OCI-LY7 (cell line): ENCODE results near the gene PSMG3. TPM values are rescaled to one million over a fixed set of nuclear protein-coding genes. Genes with fewer than 3 reads are reported as not detected.

Experiments used
- BruUV-seq: library from RNA; stranded (reverse); fragments of 400-500 nt; replicated peaks from 2 replicates; lab custom pipeline; 2021; lab: Mats Ljungman, UMichigan
- CTCF ChIA-PET: fragments of 300-600 bp; sonication (Branson Sonifier 250); formaldehyde crosslinking; loops from one replicate; lab custom pipeline; 2022; ENCODE audit warnings: antibody characterized with exemption; ENCODE audit not compliant: unreplicated experiment; lab: Charles Lee
- POLR2A ChIA-PET: fragments of 300-600 bp; sonication (Branson Sonifier 250); formaldehyde crosslinking; loops from one replicate; lab custom pipeline; 2022; ENCODE audit warnings: antibody characterized with exemption; lab: Charles Lee
- DNase-seq: peaks from one replicate; pipeline ENCODE4 v3.0.0-alpha.2; 2015; ENCODE audit warnings: low spot score
- H2AFZ ChIP-seq: fragments of 200-600 bp; sonication (generic), shearing (Covaris generic); 2 replicates; pipeline ENCODE4 v1.6.1; 2014; ENCODE audit warnings: mild to moderate bottlenecking, antibody characterized with exemption, low read length, moderate library complexity
- H3K27ac ChIP-seq: fragments of 200-600 bp; sonication (generic); 2 replicates; pipeline ENCODE4 v1.5.1; 2014; ENCODE audit warnings: mixed run types, low read depth, mild to moderate bottlenecking, moderate library complexity, low read length, inconsistent platforms; ENCODE audit not compliant: poor library complexity, severe bottlenecking
- H3K36me3 ChIP-seq: fragments of 200-600 bp; sonication (generic); 2 replicates; pipeline ENCODE4 v1.6.1; 2014; ENCODE audit warnings: mild to moderate bottlenecking, antibody characterized with exemption, low read length, moderate library complexity, mixed read lengths; ENCODE audit not compliant: insufficient read depth
- H3K4me1 ChIP-seq: fragments of 200-600 bp; sonication (generic); 2 replicates; pipeline ENCODE4 v1.5.1; 2014; ENCODE audit warnings: mild to moderate bottlenecking, low read length; ENCODE audit not compliant: insufficient read depth, poor library complexity, severe bottlenecking
- H3K4me2 ChIP-seq: fragments of 200-600 bp; sonication (generic); 2 replicates; pipeline ENCODE4 v1.6.1; 2014; ENCODE audit warnings: mild to moderate bottlenecking, low read length
- H3K4me3 ChIP-seq: fragments of 200-600 bp; sonication (generic); 2 replicates; pipeline ENCODE4 v1.5.1; 2014; ENCODE audit warnings: mild to moderate bottlenecking, low read depth, low read length; ENCODE audit not compliant: poor library complexity, severe bottlenecking
- H3K79me2 ChIP-seq: fragments of 200-600 bp; sonication (generic); 2 replicates; pipeline ENCODE4 v1.6.1; 2016; ENCODE audit warnings: low read depth, mild to moderate bottlenecking, low read length, moderate library complexity, mixed read lengths; ENCODE audit not compliant: insufficient read depth
- H3K9me2 ChIP-seq: fragments of 200-600 bp; sonication (generic); 2 replicates; pipeline ENCODE4 v1.6.1; 2016; ENCODE audit warnings: mild to moderate bottlenecking, low read length, mixed read lengths; ENCODE audit not compliant: insufficient read depth
- H3K9me3 ChIP-seq: fragments of 200-600 bp; sonication (generic); 2 replicates; pipeline ENCODE4 v1.6.1; 2014; ENCODE audit warnings: mild to moderate bottlenecking, mixed run types, low read length, mixed read lengths
- H4K20me1 ChIP-seq: fragments of 200-600 bp; sonication (generic); 2 replicates; pipeline ENCODE4 v1.6.1; 2014; ENCODE audit warnings: mild to moderate bottlenecking, antibody characterized with exemption, low read length, moderate library complexity, mixed read lengths; ENCODE audit not compliant: insufficient read depth
- EZH2phosphoT487 ChIP-seq: fragments of 200-600 bp; sonication (generic); IDR thresholded peaks from 2 replicates; pipeline ENCODE4 v1.6.1; 2018; ENCODE audit warnings: low read depth, borderline replicate concordance, mild to moderate bottlenecking, mixed run types, antibody characterized with exemption, low read length, moderate library complexity, mixed read lengths
- intact Hi-C: fragments of 100-400 bp; cut with micrococcal nuclease; formaldehyde crosslinking; loops from one replicate; pipeline ENCODE4 v1.10.0; 2022; ENCODE audit not compliant: unreplicated experiment
- total RNA-seq, 2 experiments: library from RNA; depleted of rRNA in 1 of 2; stranded (reverse); fragments of >200 nt in 1 of 2; shearing (Covaris generic) in 1 of 2; gene quantifications; 2 replicates each; pipeline ENCODE4 v1.2.3, GENCODE V29; 2014 to 2022
- TF ChIP-seq, protein P1 (sequence below): fragments of 200-600 bp; sonication (generic); conservative IDR thresholded peaks from 2 replicates; pipeline ENCODE4 v1.5.1; 2014; ENCODE audit warnings: mild to moderate bottlenecking, antibody characterized with exemption, low read length, moderate library complexity, mixed read lengths

PSMG3 gene
- total RNA-seq, 2 experiments from 2014 or later: 63.7 to 129 TPM

DNA sequence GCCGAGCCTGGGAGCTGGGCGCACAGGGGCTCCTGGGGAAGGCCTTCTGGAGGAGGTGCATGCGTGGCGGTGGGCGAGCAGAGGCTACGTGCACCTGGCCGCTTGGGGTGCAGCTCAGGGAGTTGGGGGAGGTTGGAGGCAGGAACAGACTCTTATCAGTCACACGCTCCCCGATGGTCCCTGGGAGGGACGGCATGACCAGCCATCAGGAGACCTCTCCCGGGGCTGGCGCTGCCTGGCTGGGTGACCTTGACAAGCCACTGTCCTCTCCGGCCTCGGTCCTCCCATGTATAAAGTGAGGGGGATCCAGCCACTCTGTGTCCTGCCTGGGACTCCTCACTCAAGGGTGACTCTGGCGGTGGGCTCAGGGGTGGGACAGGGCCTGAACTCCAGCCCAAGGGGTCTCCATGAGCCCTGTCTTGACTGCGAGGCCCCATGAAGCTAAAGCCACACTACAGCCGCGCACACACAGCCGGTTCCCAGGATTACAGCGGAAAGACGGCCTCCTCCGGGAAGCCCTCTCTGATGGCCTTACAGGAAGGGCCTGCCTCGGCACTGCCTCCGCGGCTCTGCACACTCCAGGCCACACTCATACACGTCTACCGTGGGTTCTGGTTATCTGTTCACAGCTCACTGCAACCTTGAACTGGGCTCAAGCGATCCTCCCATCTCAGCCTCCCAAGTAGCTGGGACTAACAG is 16.2 kb downstream of the PSMG3 start:
- Histone ChIP-seq H4K20me1 (no peaks in the 10 kb centered on the region), H3K79me2 (no peaks in the 10 kb centered on the region), H3K36me3 (no peaks in the 10 kb centered on the region), H3K4me3 (no peak overlapping the region), H3K27ac (no peak overlapping the region), H3K4me1 (peaks cover 6% of the 10 kb centered on the region), H2AFZ (no peak overlapping the region), H3K9me2 (no peaks in the 10 kb centered on the region), H3K4me2 (no peak overlapping the region), H3K9me3 (no peaks in the 10 kb centered on the region)
- BruUV-seq: no TSS peak
- POLR2A ChIA-PET: no interaction called here
- TF ChIP-seq, protein P1, sequence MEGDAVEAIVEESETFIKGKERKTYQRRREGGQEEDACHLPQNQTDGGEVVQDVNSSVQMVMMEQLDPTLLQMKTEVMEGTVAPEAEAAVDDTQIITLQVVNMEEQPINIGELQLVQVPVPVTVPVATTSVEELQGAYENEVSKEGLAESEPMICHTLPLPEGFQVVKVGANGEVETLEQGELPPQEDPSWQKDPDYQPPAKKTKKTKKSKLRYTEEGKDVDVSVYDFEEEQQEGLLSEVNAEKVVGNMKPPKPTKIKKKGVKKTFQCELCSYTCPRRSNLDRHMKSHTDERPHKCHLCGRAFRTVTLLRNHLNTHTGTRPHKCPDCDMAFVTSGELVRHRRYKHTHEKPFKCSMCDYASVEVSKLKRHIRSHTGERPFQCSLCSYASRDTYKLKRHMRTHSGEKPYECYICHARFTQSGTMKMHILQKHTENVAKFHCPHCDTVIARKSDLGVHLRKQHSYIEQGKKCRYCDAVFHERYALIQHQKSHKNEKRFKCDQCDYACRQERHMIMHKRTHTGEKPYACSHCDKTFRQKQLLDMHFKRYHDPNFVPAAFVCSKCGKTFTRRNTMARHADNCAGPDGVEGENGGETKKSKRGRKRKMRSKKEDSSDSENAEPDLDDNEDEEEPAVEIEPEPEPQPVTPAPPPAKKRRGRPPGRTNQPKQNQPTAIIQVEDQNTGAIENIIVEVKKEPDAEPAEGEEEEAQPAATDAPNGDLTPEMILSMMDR: no peak
- TF ChIP-seq EZH2phosphoT487: no peak
- CTCF ChIA-PET: no interaction called here
- DNase-seq: no peak
- intact Hi-C loops: no loop called here

DNA sequence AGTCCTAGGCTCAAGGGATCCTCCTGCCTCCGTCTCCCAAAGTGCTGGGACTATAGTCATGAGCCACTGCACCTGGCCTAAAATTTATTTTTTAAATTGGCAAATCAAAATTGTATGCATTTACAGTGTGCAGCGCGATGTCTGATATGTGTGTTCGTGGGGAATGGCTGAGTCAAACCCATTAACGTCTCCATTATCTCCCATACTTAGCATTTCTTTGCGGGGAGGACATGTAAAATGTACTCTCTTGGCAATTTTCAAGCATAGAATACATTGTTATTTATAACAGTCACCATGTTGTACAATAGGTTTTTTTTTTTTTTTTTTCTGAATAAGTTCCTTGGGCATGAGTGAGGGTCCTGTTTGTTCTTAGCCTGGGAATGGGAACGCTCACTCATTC is 17.6 kb downstream of the PSMG3 start:
- no peak for DNase-seq
- Histone ChIP-seq H3K36me3 (no peaks in the 10 kb centered on the region), H4K20me1 (no peaks in the 10 kb centered on the region), H3K4me2 (no peak overlapping the region), H3K79me2 (no peaks in the 10 kb centered on the region), H3K9me2 (no peaks in the 10 kb centered on the region), H3K9me3 (no peaks in the 10 kb centered on the region), H3K27ac (no peak overlapping the region), H3K4me3 (no peak overlapping the region), H3K4me1 (no peaks in the 10 kb centered on the region), H2AFZ (no peak overlapping the region)
- ChIA-PET CTCF (no interaction called here), POLR2A (no interaction called here)
- intact Hi-C loops: no loop called here
- no TSS peak for BruUV-seq
- TF ChIP-seq, protein P1: no peak
- TF ChIP-seq EZH2phosphoT487: no peak

DNA sequence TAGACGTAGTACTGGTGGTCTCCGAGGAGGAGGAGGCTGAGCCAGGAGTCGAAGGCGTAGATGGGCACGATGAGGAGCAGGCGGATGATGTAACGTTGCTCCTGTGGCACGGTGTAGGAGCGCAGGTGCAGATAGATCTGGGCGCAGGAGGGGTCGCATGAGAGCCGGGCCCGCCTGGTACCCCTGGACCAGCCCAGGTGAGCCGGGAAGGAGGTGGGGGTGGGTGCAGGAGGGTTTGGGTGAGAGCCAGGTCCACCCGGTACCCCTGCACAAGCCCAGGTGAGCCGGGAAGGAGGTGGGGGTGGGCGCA is 19.0 kb downstream of the PSMG3 start:
- H3K79me2 ChIP-seq: no peaks in the 10 kb centered on the region
- H2AFZ ChIP-seq: no peak overlapping the region
- intact Hi-C loops: no loop called here
- H3K4me3 ChIP-seq: no peak overlapping the region
- H3K36me3 ChIP-seq: no peaks in the 10 kb centered on the region
- no TSS peak for BruUV-seq
- DNase-seq: no peak
- ChIA-PET CTCF (no interaction called here), POLR2A (no interaction called here)
- H3K9me3 ChIP-seq: no peaks in the 10 kb centered on the region
- H3K9me2 ChIP-seq: no peaks in the 10 kb centered on the region
- H3K4me2 ChIP-seq: no peak overlapping the region
- H3K4me1 ChIP-seq: no peaks in the 10 kb centered on the region
- no peaks in the 10 kb centered on the region for H4K20me1 ChIP-seq
- no peak for TF ChIP-seq EZH2phosphoT487
- TF ChIP-seq, protein P1: no peak
- no peak overlapping the region for H3K27ac ChIP-seq
